HG02610 (cell line): ENCODE data around the gene ZMIZ1.

Experiments
- ATAC-seq: cut with Tn5 transposase; IDR thresholded peaks from one replicate; pipeline ENCODE4 v1.9.1; 2021; ENCODE audit warnings: mild to moderate bottlenecking, moderate library complexity; ENCODE audit not compliant: unreplicated experiment

The ZMIZ1 gene

DNA sequence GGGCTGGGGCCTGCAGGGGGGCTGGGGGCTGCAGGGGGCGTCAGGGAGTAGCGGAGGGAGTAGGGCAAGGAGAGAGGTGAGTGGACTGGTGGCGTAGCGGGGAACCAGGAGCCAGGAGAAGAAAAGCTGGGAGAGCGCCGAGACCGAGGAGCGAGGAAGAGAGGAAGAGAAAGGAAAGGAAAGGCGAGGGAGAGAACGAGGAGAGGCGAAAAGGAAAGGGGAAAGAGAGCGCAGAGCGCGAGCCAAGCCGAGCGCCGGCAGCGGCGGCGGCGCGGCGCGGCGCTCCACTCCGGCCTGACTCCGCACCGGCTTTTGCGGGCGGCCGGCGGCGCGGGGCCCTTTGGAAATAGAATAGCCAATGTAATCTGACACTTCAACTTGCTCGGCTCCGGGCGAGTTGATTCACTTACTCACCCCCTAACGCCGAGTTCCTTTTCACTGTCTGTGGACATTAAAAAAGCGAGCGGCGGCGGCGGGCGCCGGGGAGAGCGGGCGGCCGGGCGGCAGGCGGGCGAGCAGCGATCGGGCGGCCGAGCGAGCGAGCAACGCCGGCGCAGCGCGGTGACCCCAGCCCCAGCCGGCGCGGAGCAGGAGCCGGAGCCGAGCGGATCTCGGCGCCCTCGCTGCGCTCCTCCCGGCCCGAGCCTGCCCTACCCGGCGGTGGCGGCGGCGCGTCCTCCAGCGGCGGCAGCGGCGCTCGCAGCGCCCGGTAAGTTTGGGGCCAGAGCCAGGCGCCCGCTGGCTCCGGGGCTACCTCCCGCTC lies at the start of gene ZMIZ1:
ZMIZ1 (plus strand) TSS at position 405 of the 763 bp plus-strand sequence. CDS start 132,667 bp downstream, outside the sequence.
- ATAC-seq, result peak; percentile 63

DNA sequence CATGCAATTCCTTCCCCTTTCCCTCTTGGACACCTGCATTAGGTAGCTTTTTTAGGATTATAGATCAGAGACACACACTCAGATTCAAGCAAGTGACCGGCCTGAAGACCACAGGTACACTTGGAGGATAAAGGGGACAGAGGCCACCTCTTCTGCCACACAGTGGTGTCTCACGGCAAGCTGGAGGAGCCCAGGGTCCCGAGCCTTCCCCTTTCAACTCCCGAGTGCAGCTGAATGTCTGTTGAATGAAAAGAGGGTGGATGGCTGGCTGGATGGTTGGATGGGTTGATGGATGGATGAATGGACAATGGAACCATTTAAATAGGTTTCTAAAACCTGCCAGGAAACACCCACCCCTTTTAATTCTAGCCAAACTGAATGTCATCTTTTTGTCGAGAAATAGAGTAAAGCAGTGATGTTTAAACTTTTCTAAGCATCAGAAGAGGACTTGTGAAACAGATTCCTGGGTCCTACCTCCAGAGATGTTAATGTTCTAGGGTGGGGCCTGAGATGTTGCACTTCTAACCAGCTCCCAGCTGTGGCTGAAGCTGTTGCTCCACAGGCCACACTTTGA lies 49.2 kb upstream of the ZMIZ1 start:
- no peak for ATAC-seq

DNA sequence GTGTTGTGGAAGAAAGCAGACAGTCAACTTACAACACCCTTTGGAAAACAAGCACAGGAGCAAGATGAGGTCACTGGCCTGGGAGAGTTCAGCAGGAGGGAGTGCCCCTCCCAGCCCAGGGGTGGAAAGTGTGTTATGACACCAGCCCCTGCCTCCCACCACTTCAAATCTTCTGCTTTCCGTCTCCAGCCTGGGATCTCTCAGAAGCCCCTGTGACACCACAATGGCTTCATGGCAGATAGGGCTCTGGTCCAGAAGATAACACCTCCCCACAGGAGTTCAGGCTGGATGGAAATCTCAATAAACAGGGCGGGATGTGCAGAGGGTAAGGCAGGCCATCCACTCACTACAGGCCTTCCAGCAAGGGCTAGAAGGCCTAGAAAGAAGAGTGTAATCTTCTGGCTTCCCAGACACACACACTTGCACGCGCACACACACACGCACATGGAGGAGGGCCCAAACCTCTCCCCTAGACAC lies 48.7 kb upstream of the ZMIZ1 start:
- no peak for ATAC-seq

GRCh38 chr10:79020605-79021004 lies 48.2 kb upstream of the ZMIZ1 start:
- ATAC-seq, result no peak

DNA sequence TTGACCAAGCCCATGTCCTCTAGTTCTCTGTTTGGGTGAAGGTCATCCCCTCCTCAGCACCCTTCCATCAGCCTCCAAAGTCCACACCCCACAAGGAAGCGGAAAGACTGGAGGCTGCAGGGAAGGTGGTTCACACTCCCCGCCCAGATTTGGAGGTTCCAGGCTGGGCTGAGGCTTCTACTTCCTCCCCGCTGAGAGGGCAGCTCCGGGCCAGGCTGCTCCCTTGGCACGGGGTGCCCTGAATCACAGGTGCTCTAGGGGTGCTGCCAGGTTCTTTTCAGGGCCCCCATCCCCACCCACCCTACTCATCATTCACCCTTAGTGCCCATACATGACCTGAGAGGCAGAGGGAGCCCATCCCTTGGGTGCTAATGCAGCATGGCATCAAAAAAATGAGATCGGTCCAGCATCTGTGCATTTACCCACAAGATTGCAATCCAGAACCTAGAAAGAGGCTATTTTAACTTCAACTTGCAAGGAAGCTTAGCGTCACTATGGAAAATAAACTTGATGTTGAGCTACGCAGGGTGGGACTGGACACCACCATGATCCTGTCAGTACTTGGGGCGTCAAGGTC lies 47.3 kb upstream of the ZMIZ1 start:
- no peak for ATAC-seq

GRCh38 chr10:79021948-79022499 lies 46.7 kb upstream of the ZMIZ1 start:
- ATAC-seq, result no peak

GRCh38 chr10:79022565-79023230 lies 46.1 kb upstream of the ZMIZ1 start:
- no peak for ATAC-seq

GRCh38 chr10:79023240-79024162 lies 45.3 kb upstream of the ZMIZ1 start:
- ATAC-seq, result no peak

DNA sequence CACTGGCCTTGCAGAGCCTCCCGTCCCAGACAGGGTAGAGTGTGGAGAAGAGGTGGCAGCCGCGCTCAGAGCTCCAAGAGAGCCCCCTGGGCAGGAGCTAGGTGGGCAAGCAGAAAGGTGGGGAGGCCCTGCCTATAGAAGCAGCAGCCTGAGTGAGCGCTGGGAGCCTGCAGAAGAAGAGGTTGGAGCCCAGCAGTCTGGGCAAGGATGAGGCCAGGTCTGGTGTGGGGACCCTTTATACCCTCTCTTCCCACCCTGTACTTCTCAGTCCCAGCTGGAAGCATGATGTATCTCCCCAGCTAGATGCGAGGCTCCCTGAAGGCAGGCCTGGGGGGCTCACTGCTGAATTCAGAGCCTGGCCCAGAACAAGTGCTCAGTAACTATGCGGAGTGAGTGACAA lies 44.5 kb upstream of the ZMIZ1 start:
- no peak for ATAC-seq

- ATAC-seq, result no peak
Measured at GRCh38 chr10:79024720-79025198, 44.0 kb upstream of the ZMIZ1 start.

DNA sequence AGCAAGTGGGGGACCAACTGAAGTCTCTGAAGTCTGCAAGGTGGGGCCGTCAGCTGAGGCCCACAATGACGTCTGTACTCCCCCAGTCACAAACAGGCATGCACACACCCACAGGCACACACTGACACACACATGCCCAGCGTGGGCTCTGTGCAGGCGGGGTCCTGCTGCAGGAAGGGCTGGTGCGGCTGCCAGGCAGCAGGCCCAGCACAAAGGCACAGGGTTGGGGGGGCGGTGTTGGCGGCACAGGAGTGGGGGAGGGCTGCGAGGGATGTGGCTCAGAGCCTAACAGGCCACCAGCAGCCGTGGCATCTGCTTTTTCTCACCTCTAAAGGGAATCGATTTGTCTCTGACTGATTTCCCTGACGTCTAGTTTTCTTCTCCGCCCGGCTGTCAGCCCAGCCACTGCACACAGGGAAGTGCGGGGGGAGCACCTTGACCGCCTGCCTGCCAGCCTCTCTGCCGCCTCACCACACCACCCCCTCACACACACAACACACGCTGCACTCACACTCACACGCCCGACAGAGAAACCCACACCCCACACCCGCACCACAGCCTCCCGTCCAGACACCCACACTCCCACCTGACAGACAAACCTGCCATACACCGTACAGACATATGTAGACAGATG lies 43.5 kb upstream of the ZMIZ1 start:
- ATAC-seq, result no peak

DNA sequence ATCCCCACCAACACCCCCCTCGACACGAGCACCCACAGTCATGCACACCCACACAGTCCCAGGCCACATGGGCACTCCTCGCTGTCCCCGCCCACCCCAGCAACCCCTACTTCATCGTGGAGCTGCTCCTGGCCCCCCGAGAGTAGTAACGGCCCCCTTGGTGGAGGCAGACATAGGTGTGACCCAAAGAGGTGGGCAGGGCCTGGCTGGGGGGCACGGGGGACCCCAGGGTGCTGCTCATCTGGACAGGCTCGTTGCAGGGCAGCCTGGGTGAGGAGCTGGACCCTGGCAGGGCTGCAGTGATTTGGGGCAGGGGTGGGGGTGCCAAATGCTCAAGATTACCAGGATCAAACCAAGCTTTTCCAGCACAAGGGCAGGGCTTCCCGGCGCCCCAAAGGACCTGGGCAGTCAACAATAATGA lies 42.4 kb upstream of the ZMIZ1 start:
- ATAC-seq, result no peak

GRCh38 chr10:79026806-79027146 lies 42.0 kb upstream of the ZMIZ1 start:
- no peak for ATAC-seq

GRCh38 chr10:79027147-79028055 lies 41.4 kb upstream of the ZMIZ1 start:
- no peak for ATAC-seq

DNA sequence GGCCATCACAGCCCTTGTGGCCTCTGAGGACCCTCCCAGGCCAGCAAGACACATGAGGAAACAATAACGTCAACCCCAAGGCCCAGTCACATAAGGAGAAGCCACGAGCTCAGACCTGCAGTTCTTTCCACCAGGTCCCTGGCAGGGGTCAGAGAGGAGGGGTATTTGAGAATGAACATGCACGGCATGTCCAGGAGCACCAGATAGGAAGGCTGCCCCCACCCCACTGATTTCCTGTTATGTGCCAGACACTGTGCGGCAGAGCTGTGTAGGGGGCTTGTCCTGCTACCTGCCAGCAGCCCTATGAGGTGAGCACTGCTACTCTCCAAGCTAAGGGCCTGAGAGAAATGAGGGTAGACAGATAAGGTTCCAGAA lies 40.7 kb upstream of the ZMIZ1 start:
- ATAC-seq, result no peak

- no peak for ATAC-seq
Measured at GRCh38 chr10:79028451-79029010, 40.2 kb upstream of the ZMIZ1 start.

- ATAC-seq, result no peak
Measured at GRCh38 chr10:79029478-79030390, 39.0 kb upstream of the ZMIZ1 start.
